Activated naive CD8-positive, alpha-beta T cell treated with anti-CD3 and anti-CD28 coated beads, Interleukin-2, amount 50 U/mL, for 24 hours (primary cell): ENCODE results near the gene MUC4.
"Not testable (repeated sequence)": the region's sequence is repeated elsewhere in the genome, so short reads cannot be mapped to it uniquely, and the experiment has no call there.

ENCODE experiments used
- ATAC-seq: fragments of 150-1000 bp; cut with Tn5 transposase; one replicate; pipeline ENCODE4 v1.10.0; 2021
- DNase-seq: peaks from one replicate; pipeline ENCODE4 v3.0.0; 2021
- H3K27ac Mint-ChIP-seq: one replicate; pipeline ENCODE4 v1.8.0; 2021; ENCODE audit warnings: mild to moderate bottlenecking, mixed read lengths
- H3K27me3 Mint-ChIP-seq: one replicate; pipeline ENCODE4 v1.8.0; 2021; ENCODE audit warnings: mixed read lengths
- H3K36me3 Mint-ChIP-seq: one replicate; pipeline ENCODE4 v1.8.0; 2021; ENCODE audit warnings: low read depth, mixed read lengths
- H3K4me1 Mint-ChIP-seq: one replicate; pipeline ENCODE4 v1.8.0; 2021; ENCODE audit warnings: mixed read lengths
- H3K4me3 Mint-ChIP-seq: one replicate; pipeline ENCODE4 v1.8.0; 2021; ENCODE audit warnings: mild to moderate bottlenecking, moderate library complexity, mixed read lengths
- H3K9me3 Mint-ChIP-seq: one replicate; pipeline ENCODE4 v1.8.0; 2021; ENCODE audit warnings: mixed read lengths

The MUC4 gene

DNA sequence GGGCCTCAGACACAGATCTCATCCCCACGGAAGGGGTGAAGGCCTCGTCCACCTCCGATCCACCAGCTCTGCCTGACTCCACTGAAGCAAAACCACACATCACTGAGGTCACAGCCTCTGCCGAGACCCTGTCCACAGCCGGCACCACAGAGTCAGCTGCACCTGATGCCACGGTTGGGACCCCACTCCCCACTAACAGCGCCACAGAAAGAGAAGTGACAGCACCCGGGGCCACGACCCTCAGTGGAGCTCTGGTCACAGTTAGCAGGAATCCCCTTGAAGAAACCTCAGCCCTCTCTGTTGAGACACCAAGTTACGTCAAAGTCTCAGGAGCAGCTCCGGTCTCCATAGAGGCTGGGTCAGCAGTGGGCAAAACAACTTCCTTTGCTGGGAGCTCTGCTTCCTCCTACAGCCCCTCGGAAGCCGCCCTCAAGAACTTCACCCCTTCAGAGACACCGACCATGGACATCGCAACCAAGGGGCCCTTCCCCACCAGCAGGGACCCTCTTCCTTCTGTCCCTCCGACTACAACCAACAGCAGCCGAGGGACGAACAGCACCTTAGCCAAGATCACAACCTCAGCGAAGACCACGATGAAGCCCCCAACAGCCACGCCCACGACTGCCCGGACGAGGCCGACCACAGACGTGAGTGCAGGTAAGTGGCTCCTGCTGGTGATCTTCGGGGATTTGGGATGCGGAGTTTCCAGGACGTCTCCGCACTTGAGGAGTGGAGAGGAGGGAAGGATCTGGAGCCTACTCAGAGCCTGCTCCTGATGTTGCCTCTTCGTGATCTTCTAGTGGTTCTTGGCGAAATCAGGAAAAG, 85.6 kb downstream of the MUC4 start:
- not testable (repeated sequence) for H3K27ac Mint-ChIP-seq, ATAC-seq, H3K36me3 Mint-ChIP-seq, H3K9me3 Mint-ChIP-seq, DNase-seq, H3K4me3 Mint-ChIP-seq, H3K27me3 Mint-ChIP-seq, H3K4me1 Mint-ChIP-seq

DNA sequence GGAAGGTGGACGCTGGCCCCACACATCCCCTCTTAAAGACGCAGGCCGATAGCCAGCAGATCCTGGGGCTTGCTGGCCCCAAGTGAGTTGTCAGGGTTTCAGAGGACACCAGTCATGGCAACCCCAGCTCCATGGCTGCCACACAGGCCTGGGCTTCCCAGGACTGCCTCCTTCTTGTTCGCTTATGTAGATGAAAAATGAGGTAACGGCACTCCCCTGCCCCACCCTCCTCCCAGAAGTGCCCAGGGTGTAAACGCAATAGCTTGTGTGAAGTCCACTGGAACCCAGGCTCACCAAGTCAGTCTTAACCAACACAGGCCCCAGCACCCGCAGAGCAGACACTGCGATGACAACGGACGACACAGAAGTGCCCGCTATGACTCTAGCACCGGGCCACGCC, 87.4 kb downstream of the MUC4 start:
- not testable (repeated sequence) for H3K9me3 Mint-ChIP-seq, H3K27ac Mint-ChIP-seq, H3K4me1 Mint-ChIP-seq, H3K36me3 Mint-ChIP-seq, H3K4me3 Mint-ChIP-seq, H3K27me3 Mint-ChIP-seq, DNase-seq, ATAC-seq

DNA sequence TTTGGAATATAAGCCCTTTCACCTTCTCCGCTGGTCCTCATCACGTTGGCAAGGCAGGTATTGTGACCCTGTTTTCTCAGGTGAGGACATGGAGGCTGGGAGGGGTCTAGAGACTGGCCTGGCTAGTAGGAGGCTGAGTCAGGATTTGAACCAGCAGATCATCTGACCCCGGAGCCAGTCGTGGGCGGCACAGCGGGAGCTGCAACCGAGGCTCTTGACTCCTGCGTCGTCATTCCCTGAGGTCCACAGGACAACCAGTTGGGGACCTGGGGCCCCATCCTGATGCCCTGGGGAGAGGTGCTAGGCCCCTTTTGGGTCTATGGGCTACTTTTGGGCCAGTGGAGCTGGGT, 88.8 kb downstream of the MUC4 start:
- not testable (repeated sequence) for H3K27ac Mint-ChIP-seq, H3K4me3 Mint-ChIP-seq, H3K9me3 Mint-ChIP-seq, H3K27me3 Mint-ChIP-seq, ATAC-seq, DNase-seq, H3K4me1 Mint-ChIP-seq, H3K36me3 Mint-ChIP-seq

DNA sequence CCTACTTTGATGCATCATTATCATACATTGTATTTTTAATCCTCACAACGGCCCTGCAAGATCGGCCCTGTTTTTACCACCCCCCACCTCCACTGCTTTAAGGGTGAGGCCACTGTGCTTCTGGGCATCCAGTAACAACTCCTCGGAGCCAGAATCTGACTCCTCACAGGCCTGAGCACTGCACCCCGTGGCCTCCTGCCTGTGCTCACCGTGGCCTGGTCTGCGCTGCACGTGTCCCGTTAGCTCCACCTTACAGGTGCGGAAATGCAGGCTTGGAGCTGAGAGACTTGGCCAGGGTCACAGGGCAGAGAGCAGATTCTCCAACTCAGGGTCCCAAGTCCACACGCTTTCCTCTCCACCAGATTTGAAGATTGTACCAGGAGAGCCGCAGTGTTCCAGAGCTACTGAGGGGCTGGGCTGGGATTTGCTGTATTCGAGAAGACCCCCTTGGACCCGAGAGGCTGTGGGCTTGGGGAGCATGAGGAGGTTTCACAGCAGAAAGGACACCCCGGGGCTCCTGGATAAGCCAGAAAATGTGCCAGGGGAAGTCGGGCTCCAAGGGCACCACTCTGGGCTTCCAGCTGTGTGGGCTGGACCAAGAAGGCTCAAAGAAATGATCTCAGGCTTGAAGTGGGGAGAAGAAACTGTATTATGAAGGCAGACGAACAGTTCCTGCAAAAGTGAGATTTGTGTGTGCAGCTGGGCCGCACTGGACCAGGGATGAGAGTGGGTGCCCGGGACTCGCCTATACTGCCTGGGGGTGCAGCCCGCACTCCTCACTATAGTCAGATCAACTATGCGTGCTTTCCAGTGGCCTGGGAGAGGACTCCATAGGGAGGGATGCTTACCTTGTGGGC, 89.4 kb downstream of the MUC4 start:
- not testable (repeated sequence) for H3K9me3 Mint-ChIP-seq, ATAC-seq, H3K36me3 Mint-ChIP-seq, H3K4me3 Mint-ChIP-seq, H3K4me1 Mint-ChIP-seq, H3K27me3 Mint-ChIP-seq, DNase-seq, H3K27ac Mint-ChIP-seq

DNA sequence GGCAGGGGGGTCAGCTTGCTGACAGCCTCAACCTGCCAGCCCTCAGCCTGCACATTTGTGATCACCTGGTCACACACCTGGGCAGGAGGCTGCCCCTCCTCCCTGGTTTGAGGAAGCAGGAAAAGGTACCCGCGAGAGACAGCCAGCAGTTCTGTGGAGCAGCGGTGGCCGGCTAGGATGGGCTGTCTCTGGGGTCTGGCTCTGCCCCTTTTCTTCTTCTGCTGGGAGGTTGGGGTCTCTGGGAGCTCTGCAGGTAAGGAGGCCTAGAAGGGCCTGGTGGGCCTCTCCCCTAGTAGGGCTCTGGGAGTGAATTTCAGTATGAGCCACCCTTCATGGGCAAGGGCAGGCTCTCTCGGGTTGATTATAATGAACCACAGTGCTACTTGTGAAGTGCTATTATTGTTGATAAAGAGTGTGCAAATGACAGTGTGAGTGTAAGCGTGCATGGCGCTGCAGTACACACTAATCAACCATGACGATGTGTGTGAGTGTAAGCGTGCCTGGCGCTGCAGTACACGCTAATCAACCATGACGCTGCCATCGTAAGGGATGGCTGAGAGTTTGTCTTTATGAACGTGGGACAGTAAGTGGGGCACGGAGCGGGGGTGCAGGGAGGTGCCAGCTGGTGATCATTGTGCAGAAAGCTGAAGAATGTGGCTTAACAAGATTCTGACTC, 90.8 kb downstream of the MUC4 start, which contains the start of gene MUC20:
MUC20 (plus strand) TSS at position 148 of the 676 bp plus-strand sequence; CDS start at position 178, 30 bp downstream.
- H3K4me1 Mint-ChIP-seq, DNase-seq, H3K27ac Mint-ChIP-seq, H3K4me3 Mint-ChIP-seq, H3K27me3 Mint-ChIP-seq, H3K9me3 Mint-ChIP-seq, ATAC-seq, H3K36me3 Mint-ChIP-seq: not testable (repeated sequence)

DNA sequence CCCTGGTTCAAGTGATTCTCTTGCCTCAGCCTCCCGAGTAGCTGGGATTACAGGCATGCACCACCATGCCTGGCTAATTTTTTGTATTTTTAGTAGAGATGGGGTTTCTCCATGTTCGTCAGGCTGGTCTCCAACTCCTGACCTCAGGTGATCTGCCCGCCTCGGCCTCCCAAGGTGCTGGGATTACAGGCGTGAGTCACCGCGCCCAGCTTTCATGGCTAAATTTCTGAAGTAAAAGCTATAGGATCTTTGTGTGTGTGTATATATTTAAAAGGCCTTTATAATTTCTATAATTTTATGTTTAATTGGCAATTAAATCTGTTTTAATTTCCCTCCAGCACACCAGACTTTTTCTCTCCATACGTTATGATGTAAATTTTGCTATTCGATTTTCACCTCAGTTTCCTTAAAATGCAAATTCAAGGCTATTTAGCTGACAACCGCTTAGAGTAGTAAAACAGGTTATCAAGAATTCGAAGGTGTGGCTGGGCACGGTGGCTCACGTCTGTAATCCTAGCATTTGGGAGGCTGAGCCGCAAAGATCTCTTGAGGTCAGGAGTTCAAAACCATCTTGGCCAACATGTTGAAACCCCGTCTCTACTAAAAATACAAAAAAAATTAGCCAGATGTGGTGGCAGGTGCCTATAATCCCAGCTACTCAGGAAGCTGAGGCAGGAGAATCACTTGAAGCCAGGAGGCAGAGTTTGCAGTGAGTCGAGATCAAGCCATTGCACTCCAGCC, 92.0 kb downstream of the MUC4 start:
- H3K36me3 Mint-ChIP-seq, DNase-seq, H3K4me1 Mint-ChIP-seq, H3K27me3 Mint-ChIP-seq, H3K4me3 Mint-ChIP-seq, ATAC-seq, H3K27ac Mint-ChIP-seq, H3K9me3 Mint-ChIP-seq: not testable (repeated sequence)

DNA sequence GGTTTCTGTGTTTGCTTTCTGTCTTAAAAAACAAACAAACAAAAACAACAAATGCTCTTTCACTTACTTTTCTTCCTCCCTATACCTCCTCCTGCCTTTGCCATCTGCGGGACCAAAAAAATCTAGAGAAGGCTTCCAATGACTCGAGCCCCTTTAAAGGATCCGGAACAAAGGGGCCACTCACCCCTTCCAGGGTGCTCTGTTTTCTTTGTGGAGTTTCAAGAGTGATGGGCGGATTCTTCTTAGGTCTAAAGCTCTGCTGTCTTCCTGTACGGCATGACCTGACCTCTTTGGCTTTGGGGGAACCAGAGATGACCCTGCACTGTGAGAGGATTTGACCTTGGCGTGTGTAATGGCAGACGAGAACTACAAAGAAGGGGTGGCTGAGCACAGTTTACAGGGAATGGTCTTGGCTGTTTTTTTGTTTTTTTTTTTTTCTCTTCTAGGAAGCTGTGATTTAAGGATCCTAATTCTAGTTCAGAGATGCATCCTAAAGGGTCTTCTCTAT, 93.2 kb downstream of the MUC4 start:
- H3K4me3 Mint-ChIP-seq: no peak overlapping the region
- no peak for DNase-seq
- no peak overlapping the region for H3K27ac Mint-ChIP-seq
- peaks cover 5% of the 10 kb centered on the region for H3K36me3 Mint-ChIP-seq
- H3K4me1 Mint-ChIP-seq: peaks cover 8% of the 10 kb centered on the region
- no peak for ATAC-seq
- no peaks in the 10 kb centered on the region for H3K9me3 Mint-ChIP-seq
- no peaks in the 10 kb centered on the region for H3K27me3 Mint-ChIP-seq

DNA sequence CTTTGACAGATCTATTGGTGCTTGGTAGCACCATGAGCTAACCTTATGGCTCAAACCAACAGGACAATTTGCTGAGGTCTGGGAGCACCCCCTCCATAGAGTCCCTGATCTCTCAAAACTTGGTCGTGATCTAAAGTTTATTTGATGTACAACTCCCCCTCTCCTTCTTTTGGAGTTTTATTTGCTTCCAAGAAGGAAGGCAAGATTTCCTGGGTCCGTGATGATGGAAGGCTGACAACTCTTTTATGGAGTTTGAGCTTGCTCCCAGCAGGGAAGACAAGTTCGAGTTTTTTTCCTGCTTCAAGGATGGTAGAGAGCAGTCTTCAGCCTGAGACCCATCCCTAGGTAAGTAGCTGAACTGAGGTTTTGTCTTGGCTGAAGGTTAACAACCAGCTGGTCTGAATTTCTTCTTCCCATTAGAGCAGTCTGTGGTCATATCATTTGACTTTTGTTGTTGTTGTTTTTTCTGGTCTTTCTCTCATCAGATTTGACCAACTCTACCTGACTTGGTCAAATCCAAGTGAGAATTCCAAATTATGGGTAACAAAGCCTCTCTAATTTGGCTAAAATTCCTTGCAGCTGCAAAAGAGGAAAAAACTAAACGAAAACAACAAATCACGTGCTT, 93.8 kb downstream of the MUC4 start:
- Mint-ChIP-seq H3K4me3 (no peak overlapping the region), H3K4me1 (peaks cover 8% of the 10 kb centered on the region), H3K9me3 (no peaks in the 10 kb centered on the region), H3K27ac (no peak overlapping the region), H3K36me3 (peaks cover 5% of the 10 kb centered on the region), H3K27me3 (no peaks in the 10 kb centered on the region)
- ATAC-seq: no peak
- DNase-seq: no peak

DNA sequence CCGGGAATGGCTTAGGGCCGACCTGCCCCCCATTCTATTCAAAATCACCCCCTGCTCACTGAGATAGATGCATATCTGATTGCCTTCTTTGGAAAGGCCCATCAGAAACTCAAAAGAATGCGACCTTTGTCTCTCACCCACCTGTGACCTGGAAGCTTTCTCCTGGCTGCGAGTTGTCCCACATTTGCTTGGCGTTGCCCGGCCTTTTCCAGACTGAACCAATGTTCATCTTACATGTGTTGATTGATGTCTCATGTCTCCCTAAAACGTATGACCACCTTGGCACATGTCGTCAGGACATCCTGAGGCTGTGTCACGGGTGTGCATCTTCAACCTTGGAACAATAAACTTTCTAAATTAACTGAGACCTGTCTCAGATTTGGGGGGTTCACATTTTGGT, 94.3 kb downstream of the MUC4 start:
- no peak overlapping the region for H3K4me3 Mint-ChIP-seq
- no peaks in the 10 kb centered on the region for H3K27me3 Mint-ChIP-seq
- DNase-seq (no peak), ATAC-seq (no peak)
- no peaks in the 10 kb centered on the region for H3K9me3 Mint-ChIP-seq
- H3K27ac Mint-ChIP-seq: no peak overlapping the region
- peaks cover 8% of the 10 kb centered on the region for H3K4me1 Mint-ChIP-seq
- H3K36me3 Mint-ChIP-seq: peaks cover 5% of the 10 kb centered on the region

DNA sequence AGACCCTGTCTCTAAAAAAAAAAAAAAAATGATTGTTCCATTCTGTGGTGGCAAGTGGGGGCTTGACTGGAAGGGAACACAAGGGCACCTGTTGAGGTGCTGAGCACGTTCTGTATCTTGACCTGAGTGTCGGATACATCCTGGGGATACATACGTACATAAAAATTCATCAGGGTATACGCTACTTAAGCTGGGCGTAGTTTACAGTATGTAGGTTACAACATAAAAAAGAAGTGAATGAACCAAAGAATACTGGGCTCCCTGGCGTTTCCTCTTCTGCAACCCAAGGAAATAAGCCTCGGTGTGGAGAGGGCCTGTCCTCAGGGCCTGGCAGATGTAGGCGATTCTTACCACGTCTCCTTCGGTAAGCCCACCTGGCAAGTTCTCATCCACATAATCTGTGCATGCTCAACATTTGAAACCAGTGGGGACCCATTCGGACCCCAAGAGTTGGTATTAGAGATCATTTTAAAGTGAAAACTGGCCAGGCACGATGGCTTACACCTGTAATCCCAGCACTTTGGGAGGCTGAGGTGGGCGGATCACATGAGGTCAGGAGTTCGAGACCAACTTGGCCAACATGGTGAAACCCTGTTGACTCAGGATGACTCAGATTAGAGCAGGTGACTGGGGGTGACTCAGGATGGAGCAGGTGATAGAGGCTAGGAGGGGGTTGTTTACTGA, 96.0 kb downstream of the MUC4 start:
- ATAC-seq (peak; percentile 80), DNase-seq (peak; percentile 21)
- Mint-ChIP-seq H3K9me3 (no peaks in the 10 kb centered on the region), H3K4me1 (peaks cover 8% of the 10 kb centered on the region), H3K27me3 (no peaks in the 10 kb centered on the region), H3K27ac (no peak overlapping the region), H3K4me3 (no peak overlapping the region), H3K36me3 (peaks cover 5% of the 10 kb centered on the region)

DNA sequence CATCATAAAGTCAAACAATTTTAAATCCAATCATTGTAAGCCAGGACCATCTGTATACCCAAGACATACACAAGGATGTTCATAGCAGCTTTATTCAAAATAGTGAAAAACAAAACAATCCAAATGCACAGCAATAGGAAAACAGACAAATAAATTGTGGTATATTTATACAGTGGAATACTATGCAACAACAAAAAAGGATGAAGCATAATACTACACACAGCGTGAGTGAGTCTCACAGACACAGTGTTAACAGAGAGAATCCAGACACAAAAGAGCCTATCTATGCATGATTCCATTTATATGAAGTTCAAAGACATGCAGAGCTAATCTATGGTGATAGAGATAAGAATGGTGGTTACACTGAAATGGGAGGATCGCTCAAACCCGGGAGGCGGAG, 96.6 kb downstream of the MUC4 start:
- Mint-ChIP-seq H3K27me3 (no peaks in the 10 kb centered on the region), H3K4me3 (no peak overlapping the region), H3K36me3 (peaks cover 5% of the 10 kb centered on the region), H3K9me3 (no peaks in the 10 kb centered on the region), H3K4me1 (peaks cover 8% of the 10 kb centered on the region), H3K27ac (no peak overlapping the region)
- ATAC-seq (no peak), DNase-seq (no peak)

DNA sequence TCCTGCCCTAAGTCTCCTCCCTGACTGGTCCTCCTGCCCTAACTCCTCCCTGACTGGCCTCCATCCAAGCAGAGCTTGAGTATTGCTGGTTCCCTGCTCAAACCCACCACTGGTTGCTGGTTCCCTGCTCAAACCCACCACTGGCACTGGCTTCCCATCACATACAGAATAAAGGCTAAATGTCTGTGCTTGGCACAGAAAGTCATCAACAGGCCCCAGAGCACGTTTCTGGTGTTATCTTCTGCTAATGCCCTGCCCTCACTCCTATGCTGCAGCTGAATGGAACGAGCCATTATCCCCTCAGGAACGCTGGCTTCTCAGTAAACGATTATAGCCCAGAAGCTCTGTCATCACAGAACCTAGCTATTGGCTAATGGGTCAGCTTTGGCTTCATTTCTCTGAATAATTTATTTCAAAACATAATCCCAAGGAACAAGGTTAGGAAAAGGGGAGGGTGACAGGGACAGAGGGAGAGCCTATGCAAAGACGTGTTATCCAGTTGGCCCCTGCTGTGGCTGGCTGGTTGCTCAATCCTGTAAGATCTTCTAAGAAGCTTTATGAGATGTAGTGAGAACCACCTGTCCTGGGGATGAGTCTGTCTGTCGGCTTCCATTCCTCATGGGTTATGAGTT, 97.2 kb downstream of the MUC4 start:
- DNase-seq: no peak
- no peak for ATAC-seq
- H3K27me3 Mint-ChIP-seq: no peaks in the 10 kb centered on the region
- no peak overlapping the region for H3K27ac Mint-ChIP-seq
- peaks cover 8% of the 10 kb centered on the region for H3K4me1 Mint-ChIP-seq
- peaks cover 5% of the 10 kb centered on the region for H3K36me3 Mint-ChIP-seq
- no peak overlapping the region for H3K4me3 Mint-ChIP-seq
- no peaks in the 10 kb centered on the region for H3K9me3 Mint-ChIP-seq

DNA sequence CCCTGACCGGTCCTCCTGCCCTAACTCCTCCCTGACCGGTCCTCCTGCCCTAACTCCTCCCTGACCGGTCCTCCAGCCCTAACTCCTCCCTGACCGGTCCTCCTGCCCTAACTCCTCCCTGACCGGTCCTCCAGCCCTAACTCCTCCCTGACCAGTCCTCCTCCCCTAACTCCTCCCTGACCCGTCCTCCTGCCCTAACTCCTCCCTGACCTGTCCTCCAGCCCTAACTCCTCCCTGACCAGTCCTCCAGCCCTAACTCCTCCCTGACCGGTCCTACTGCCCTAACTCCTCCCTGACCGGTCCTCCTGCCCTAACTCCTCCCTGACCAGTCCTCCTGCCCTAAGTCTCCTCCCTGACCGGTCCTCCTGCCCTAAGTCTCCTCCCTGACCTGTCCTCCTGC, 98.6 kb downstream of the MUC4 start:
- not testable (repeated sequence) for H3K9me3 Mint-ChIP-seq, H3K4me1 Mint-ChIP-seq, H3K27me3 Mint-ChIP-seq, DNase-seq, H3K36me3 Mint-ChIP-seq, H3K4me3 Mint-ChIP-seq, ATAC-seq, H3K27ac Mint-ChIP-seq
